Endothelial cell of umbilical vein (primary cell): ENCODE measurements around the gene MNT. TPM values are rescaled to one million over a fixed set of nuclear protein-coding genes. Genes with fewer than 3 reads are reported as not detected.

ENCODE experiments used
- BruUV-seq: library from RNA; stranded (reverse); fragments of 400-500 nt; replicated peaks from 2 replicates; lab custom pipeline; 2021; lab: Mats Ljungman, UMichigan
- CTCF ChIA-PET: fragments of 300-600, 350-600 bp; sonication (Branson Sonifier 250); formaldehyde crosslinking; loops from one replicate; lab custom pipeline; 2021; ENCODE audit warnings: antibody characterized with exemption, inconsistent platforms; lab: Charles Lee
- POLR2A ChIA-PET: fragments of 300-600, 350-600 bp; sonication (Branson Sonifier 250); formaldehyde crosslinking; loops from one replicate; lab custom pipeline; 2021; ENCODE audit warnings: antibody characterized with exemption, inconsistent platforms; lab: Charles Lee
- DNase-seq: peaks from one replicate; pipeline ENCODE4 v3.0.0-alpha.2; 2011; ENCODE audit warnings: low read depth, low spot score
- FAIRE-seq: peaks from 2 replicates; lab custom pipeline; 2011; peaks lifted over from hg19 to GRCh38; lab: Jason Lieb, UNC
- H2AFZ ChIP-seq: 2 replicates; pipeline ENCODE4 v1.6.0; 2012; ENCODE audit warnings: low read depth, low read length, control low read depth, inconsistent platforms
- H3K27ac ChIP-seq: 2 replicates; pipeline ENCODE4 v1.5.1; 2011; ENCODE audit warnings: low read depth, mild to moderate bottlenecking, control low read depth, low read length, moderate library complexity; ENCODE audit not compliant: insufficient read depth
- H3K27me3 ChIP-seq, 2 experiments: 2 replicates each; pipeline versions ENCODE4 v1.6.0 to v1.6.1; 2011; ENCODE audit warnings: low read length in 2 of 2, mixed read lengths in 1 of 2; ENCODE audit not compliant: control insufficient read depth in 2 of 2, insufficient read depth in 2 of 2
- H3K36me3 ChIP-seq, 2 experiments: 2 replicates in 1 of 2; 3 replicates in 1 of 2; pipeline ENCODE4 v1.5.1; 2011; ENCODE audit warnings: low read length in 2 of 2, mild to moderate bottlenecking in 1 of 2, moderate library complexity in 1 of 2; ENCODE audit not compliant: control insufficient read depth in 2 of 2, insufficient read depth in 2 of 2; ENCODE audit errors: extremely low read depth in 1 of 2
- H3K4me1 ChIP-seq: 3 replicates; pipeline ENCODE4 v1.5.1; 2011; ENCODE audit warnings: mild to moderate bottlenecking, low read length; ENCODE audit not compliant: control insufficient read depth, insufficient read depth; ENCODE audit errors: extremely low read depth
- H3K4me2 ChIP-seq: 2 replicates; pipeline ENCODE4 v1.6.1; 2011; ENCODE audit warnings: low read length, control low read depth, mixed read lengths; ENCODE audit not compliant: insufficient read depth
- H3K4me3 ChIP-seq, 3 experiments: fragments of 200-600 bp in 1 of 3; sonication (generic), shearing (Covaris generic) in 1 of 3; replicated peaks in 1 of 3; 2 replicates each; pipeline ENCODE4 v1.5.1; 2011 to 2016; ENCODE audit warnings: control low read depth in 3 of 3, low read length in 3 of 3, mild to moderate bottlenecking in 2 of 3, inconsistent platforms in 1 of 3, low read depth in 1 of 3, moderate library complexity in 1 of 3; ENCODE audit not compliant: insufficient read depth in 1 of 3
- H3K79me2 ChIP-seq: 2 replicates; pipeline ENCODE4 v1.6.0; 2012; ENCODE audit warnings: low read length, inconsistent platforms; ENCODE audit not compliant: control insufficient read depth, insufficient read depth
- H3K9ac ChIP-seq: replicated peaks from 2 replicates; pipeline ENCODE3; 2011; ENCODE audit warnings: low read length, control low read depth; ENCODE audit not compliant: insufficient read depth; ENCODE audit errors: extremely low read depth
- H3K9me1 ChIP-seq: replicated peaks from 3 replicates; pipeline ENCODE4 v1.6.0; 2011; ENCODE audit warnings: mild to moderate bottlenecking, low read length; ENCODE audit not compliant: control insufficient read depth, insufficient read depth; ENCODE audit errors: extremely low read depth
- H3K9me3 ChIP-seq: replicated peaks from 2 replicates; pipeline ENCODE4 v1.5.1; 2012; ENCODE audit warnings: low read length, inconsistent platforms; ENCODE audit not compliant: control insufficient read depth, insufficient read depth
- H4K20me1 ChIP-seq: replicated peaks from 2 replicates; pipeline ENCODE3; 2011; ENCODE audit warnings: mild to moderate bottlenecking, low read length; ENCODE audit not compliant: control insufficient read depth, insufficient read depth; ENCODE audit errors: extremely low read depth
- EZH2 ChIP-seq: IDR thresholded peaks from 2 replicates; pipeline ENCODE4 v1.6.1; 2012; ENCODE audit warnings: borderline replicate concordance, low read depth, mild to moderate bottlenecking, moderate library complexity, low read length, inconsistent platforms; ENCODE audit not compliant: severe bottlenecking
- FOS ChIP-seq: IDR thresholded peaks from 2 replicates; pipeline ENCODE4 v1.6.1; 2011; ENCODE audit warnings: mild to moderate bottlenecking, low read length, moderate library complexity, borderline replicate concordance; ENCODE audit not compliant: insufficient read depth
- GATA2 ChIP-seq: IDR thresholded peaks from 2 replicates; pipeline ENCODE4 v1.7.0; 2011; ENCODE audit warnings: low read depth, mild to moderate bottlenecking, moderate library complexity, mixed read lengths, low read length; ENCODE audit not compliant: insufficient read length, insufficient read depth
- JUN ChIP-seq: IDR thresholded peaks from 2 replicates; pipeline ENCODE4 v1.6.1; 2011; ENCODE audit warnings: borderline replicate concordance, low read depth; ENCODE audit not compliant: insufficient read length, insufficient read depth
- MYC ChIP-seq: IDR thresholded peaks from one replicate; pipeline ENCODE4 v1.6.1; 2011; ENCODE audit warnings: mild to moderate bottlenecking, low read depth, low read length
- POLR2A ChIP-seq: IDR thresholded peaks from 2 replicates; pipeline ENCODE4 v1.6.1; 2012; ENCODE audit warnings: low read depth, mild to moderate bottlenecking, control low read depth, low read length
- POLR2AphosphoS5 ChIP-seq: IDR thresholded peaks from 2 replicates; pipeline ENCODE4 v1.6.1; 2012; ENCODE audit warnings: low read depth, mild to moderate bottlenecking, control low read depth, low read length, moderate library complexity; ENCODE audit not compliant: insufficient read depth
- dilution Hi-C: fragments of 300-500 bp; cut with MboI; formaldehyde crosslinking; loops from one replicate; pipeline ENCODE4 v1.15.0; 2019; ENCODE audit warnings: low sequenced_read_pairs; ENCODE audit not compliant: extremely low pct_ligation_motif_present
- intact Hi-C: fragments of 100-400 bp; cut with micrococcal nuclease; formaldehyde crosslinking; loops from one replicate; pipeline ENCODE4 v1.10.0; 2022
- polyA plus RNA-seq, 4 experiments: library from polyadenylated mRNA; depleted of rRNA in 3 of 4; stranded (reverse) in 3 of 4; unstranded in 1 of 4; fragments of >200 nt; gene quantifications; 2 replicates each; pipeline versions ENCODE4 v1.2.1 to v1.2.3, GENCODE V29; 2011 to 2012; ENCODE audit warnings: missing spikeins in 1 of 4
- total RNA-seq: library from RNA; stranded (reverse); gene quantifications from 2 replicates; pipeline ENCODE4 v1.2.3, GENCODE V29; 2021
- TF ChIP-seq, protein P1 (sequence below), 2 donors: IDR thresholded peaks; 1 replicate in 1 of 2; 2 replicates in 1 of 2; pipeline ENCODE4 v1.5.1; 2011; ENCODE audit warnings: low read length in 2 of 2, mild to moderate bottlenecking in 2 of 2, moderate library complexity in 2 of 2, control low read depth in 1 of 2, inconsistent platforms in 1 of 2, low read depth in 1 of 2; ENCODE audit not compliant: insufficient read depth in 1 of 2; ENCODE audit errors: extremely low read depth in 1 of 2
- TF ChIP-seq, protein P2 (sequence below): IDR thresholded peaks from 2 replicates; pipeline ENCODE4 v1.6.1; 2011; ENCODE audit not compliant: insufficient read depth, insufficient read length

MNT gene
- total and polyA plus RNA-seq, 2 donors (not counting 3 experiments of a cell fraction or from before 2014, with no cell fraction given), result 4.1 to 21.6 TPM

DNA sequence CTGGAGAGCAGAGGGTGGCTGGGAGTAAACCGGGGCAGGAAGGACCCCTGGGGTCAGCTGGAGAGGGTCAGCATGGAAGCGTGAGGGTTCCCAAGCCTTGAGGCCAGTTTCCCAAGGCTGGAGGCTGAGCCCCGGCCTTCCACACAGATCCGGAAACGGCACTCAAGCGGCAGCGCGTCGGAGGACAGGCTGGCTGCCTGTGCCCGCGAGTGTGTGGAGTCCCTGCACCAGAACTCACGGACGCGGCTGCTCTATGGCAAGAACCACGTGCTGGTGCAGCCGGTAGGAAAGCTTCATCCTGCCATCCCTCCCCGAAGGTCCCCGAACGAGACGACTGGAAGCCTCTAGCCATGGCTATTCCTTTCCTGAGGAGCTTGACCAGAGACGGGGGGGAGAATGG is 37.5 kb downstream of the MNT start:
- dilution Hi-C loops (no loop called here), intact Hi-C loops (no loop called here)
- TF ChIP-seq, protein P1, sequence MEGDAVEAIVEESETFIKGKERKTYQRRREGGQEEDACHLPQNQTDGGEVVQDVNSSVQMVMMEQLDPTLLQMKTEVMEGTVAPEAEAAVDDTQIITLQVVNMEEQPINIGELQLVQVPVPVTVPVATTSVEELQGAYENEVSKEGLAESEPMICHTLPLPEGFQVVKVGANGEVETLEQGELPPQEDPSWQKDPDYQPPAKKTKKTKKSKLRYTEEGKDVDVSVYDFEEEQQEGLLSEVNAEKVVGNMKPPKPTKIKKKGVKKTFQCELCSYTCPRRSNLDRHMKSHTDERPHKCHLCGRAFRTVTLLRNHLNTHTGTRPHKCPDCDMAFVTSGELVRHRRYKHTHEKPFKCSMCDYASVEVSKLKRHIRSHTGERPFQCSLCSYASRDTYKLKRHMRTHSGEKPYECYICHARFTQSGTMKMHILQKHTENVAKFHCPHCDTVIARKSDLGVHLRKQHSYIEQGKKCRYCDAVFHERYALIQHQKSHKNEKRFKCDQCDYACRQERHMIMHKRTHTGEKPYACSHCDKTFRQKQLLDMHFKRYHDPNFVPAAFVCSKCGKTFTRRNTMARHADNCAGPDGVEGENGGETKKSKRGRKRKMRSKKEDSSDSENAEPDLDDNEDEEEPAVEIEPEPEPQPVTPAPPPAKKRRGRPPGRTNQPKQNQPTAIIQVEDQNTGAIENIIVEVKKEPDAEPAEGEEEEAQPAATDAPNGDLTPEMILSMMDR (IDR thresholded peaks at IDR 0.05; ENCODE audit: extremely low read depth in 1 of 2, insufficient read depth in 1 of 2, low read depth in 1 of 2, low read length in 2 of 2), result no peak
- Histone ChIP-seq H3K4me2 (no peak overlapping the region), H3K36me3 (peaks cover 0 to 24% of the 10 kb centered on the region in 2 experiments), H2AFZ (no peak overlapping the region), H3K4me1 (peaks cover 15% of the 10 kb centered on the region), H3K9me3 (no peaks in the 10 kb centered on the region), H3K79me2 (no peaks in the 10 kb centered on the region), H3K27me3 (no peaks in the 10 kb centered on the region), H3K4me3 (no peak overlapping the region), H3K9me1 (no peaks in the 10 kb centered on the region), H3K9ac (no peak overlapping the region), H4K20me1 (no peaks in the 10 kb centered on the region), H3K27ac (no peak overlapping the region)
- POLR2A ChIA-PET, result no interaction called here
- no peak for DNase-seq
- BruUV-seq, result no TSS peak
- FAIRE-seq, result no peak
- CTCF ChIA-PET, result interaction anchor here (0.6 to 1.3 kb wide), 4 partner anchors 10 to 53 kb away, joined by 3 to 6 read pairs (median 6); no protein-coding TSS in a partner anchor

DNA sequence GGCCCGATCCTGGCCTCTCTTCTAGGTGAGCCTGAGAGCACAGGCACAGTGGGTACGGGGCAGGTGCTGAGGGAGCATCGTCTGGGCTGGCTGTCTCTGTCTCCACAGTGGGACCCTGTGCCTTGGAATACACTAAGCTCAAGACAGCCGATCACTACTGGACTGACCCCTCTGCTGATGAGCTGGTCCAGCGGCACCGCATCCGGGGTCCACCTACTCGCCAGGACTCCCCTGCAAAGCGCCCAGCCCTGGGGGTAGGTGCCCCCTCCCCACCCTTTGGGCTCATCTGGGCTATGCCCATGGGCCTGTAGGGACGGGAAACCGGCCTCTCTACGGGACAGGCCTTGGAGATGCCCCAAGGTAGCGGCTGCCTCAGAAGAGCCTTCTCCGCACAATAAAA is 38.0 kb downstream of the MNT start:
- Histone ChIP-seq H3K9ac (no peak overlapping the region), H3K27me3 (no peaks in the 10 kb centered on the region), H2AFZ (no peak overlapping the region), H3K27ac (no peak overlapping the region), H3K36me3 (peaks cover 0 to 24% of the 10 kb centered on the region in 2 experiments), H3K79me2 (no peaks in the 10 kb centered on the region), H3K4me1 (peaks cover 15% of the 10 kb centered on the region), H4K20me1 (no peaks in the 10 kb centered on the region), H3K9me3 (no peaks in the 10 kb centered on the region), H3K4me3 (no peak overlapping the region), H3K9me1 (no peaks in the 10 kb centered on the region), H3K4me2 (no peak overlapping the region)
- intact Hi-C loops (no loop called here), dilution Hi-C loops (no loop called here)
- ChIA-PET POLR2A (no interaction called here), CTCF (interaction anchor here (1.2 to 1.3 kb wide), 3 partner anchors 11 to 53 kb away, joined by 5 to 6 read pairs (median 6); no protein-coding TSS in a partner anchor)
- no TSS peak for BruUV-seq
- DNase-seq (no peak), FAIRE-seq (no peak)
- TF ChIP-seq FOS (no peak), GATA2 (no peak), POLR2AphosphoS5 (no peak), MYC (no peak), EZH2 (no peak), POLR2A (no peak), JUN (no peak)
- TF ChIP-seq, protein P1 (IDR thresholded peaks at IDR 0.05; ENCODE audit: extremely low read depth in 1 of 2, insufficient read depth in 1 of 2, low read depth in 1 of 2, low read length in 2 of 2), result no peak
- TF ChIP-seq, protein P2, sequence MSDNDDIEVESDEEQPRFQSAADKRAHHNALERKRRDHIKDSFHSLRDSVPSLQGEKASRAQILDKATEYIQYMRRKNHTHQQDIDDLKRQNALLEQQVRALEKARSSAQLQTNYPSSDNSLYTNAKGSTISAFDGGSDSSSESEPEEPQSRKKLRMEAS, result no peak
